ENCODE data around the gene S100A12.

The S100A12 gene

GRCh38 chr1:153343811-153344717, 31.4 kb downstream of the S100A12 start:
- H3K4me3 ChIP-seq (ENCODE audit: low read length), result no peak overlapping the region
- no peak for TF ChIP-seq CTCF (conservative IDR thresholded peaks at IDR 0.05; ENCODE audit: low read depth, low read length)
- no peak for DNase-seq (ENCODE audit: low read depth)

GRCh38 chr1:153343040-153343681, 32.3 kb downstream of the S100A12 start:
- TF ChIP-seq CTCF (conservative IDR thresholded peaks at IDR 0.05; ENCODE audit: low read depth, low read length), result no peak
- H3K4me3 ChIP-seq (ENCODE audit: low read length), result no peak overlapping the region
- DNase-seq (ENCODE audit: low read depth), result no peak

GRCh38 chr1:153342178-153342577, 33.2 kb downstream of the S100A12 start:
- TF ChIP-seq CTCF (conservative IDR thresholded peaks at IDR 0.05; ENCODE audit: low read depth, low read length), result no peak
- DNase-seq (ENCODE audit: low read depth), result no peak

GRCh38 chr1:153341431-153341934, 33.9 kb downstream of the S100A12 start:
- DNase-seq (ENCODE audit: low read depth), result no peak
- TF ChIP-seq CTCF (conservative IDR thresholded peaks at IDR 0.05; ENCODE audit: low read depth, low read length), result no peak
- H3K4me3 ChIP-seq (ENCODE audit: low read length), result no peak overlapping the region

More at GRCh38 chr1:153342178-153342577, 33.2 kb downstream of the S100A12 start:
- no peak overlapping the region for H3K4me3 ChIP-seq (ENCODE audit: low read length)

GRCh38 chr1:153340356-153340755, 35.1 kb downstream of the S100A12 start:
- no peak for DNase-seq (ENCODE audit: low read depth)
- TF ChIP-seq CTCF (conservative IDR thresholded peaks at IDR 0.05; ENCODE audit: low read depth, low read length), result no peak
- H3K4me3 ChIP-seq (ENCODE audit: low read length), result no peak overlapping the region

GRCh38 chr1:153339802-153340201, 35.6 kb downstream of the S100A12 start:
- H3K4me3 ChIP-seq (ENCODE audit: low read length), result no peak overlapping the region
- no peak for DNase-seq (ENCODE audit: low read depth)
- no peak for TF ChIP-seq CTCF (conservative IDR thresholded peaks at IDR 0.05; ENCODE audit: low read depth, low read length)
